Measurements from ENCODE around the gene PRKCB.
"Not testable (repeated sequence)": the region's sequence is repeated elsewhere in the genome, so short reads cannot be mapped to it uniquely, and the experiment has no call there.

PRKCB gene

DNA sequence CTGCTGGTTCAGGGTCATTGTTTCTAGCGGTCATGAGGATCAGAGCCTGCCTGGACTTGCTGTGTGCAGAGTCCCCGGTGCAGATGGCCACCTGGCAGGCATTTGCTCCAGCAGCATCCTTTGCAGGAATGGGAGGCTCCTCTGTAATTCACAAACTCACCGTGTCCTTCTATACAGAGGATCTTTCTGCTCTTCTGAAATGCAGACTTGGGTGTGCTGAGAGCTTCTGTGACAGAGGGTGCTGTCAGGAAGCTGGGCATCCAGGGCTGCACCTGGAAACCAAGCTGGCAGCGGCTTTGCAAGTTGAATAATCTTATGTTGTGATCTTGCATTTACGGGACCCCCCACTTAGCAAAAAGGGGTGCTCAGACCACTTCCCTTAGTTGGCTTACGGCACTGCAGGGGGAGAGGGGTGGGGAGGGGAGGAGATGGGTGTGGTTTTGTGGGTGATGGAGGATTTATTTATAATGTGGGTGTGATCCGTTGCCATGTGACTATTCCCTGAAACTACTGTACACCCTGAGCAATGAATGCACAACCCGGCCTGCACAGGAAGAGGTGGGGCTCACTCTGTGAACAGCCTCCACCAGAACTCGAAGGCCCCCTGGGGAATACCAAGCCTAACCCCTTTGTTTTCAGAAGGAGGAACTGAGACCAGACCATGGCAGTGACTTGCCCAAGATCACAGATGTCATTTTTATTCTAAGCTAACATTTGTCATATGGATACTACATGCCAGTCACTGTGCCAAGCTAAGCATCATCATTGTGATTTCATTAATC lies 178.3 kb downstream of the PRKCB start:
- DNase-seq, result peak; percentile 79

DNA sequence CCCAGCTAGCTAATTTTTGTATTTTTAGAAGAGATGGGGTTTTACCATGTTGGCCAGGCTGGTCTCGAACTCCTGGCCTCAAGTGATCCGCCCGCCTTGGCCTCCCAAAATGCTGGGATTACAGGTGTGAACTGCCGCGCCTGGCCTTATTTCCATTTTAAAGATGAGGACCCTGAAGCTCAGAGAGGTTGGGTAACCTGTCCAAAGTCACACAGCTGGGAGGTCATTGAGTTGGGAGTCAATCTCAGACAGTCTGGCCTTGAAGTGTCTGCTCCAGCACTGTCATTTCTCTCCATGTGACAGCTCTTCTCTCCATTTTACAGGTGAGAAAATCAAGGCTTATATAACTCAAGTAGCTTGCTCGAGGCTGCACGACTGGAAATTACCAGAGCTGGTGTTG lies 179.2 kb downstream of the PRKCB start:
- not testable (repeated sequence) for DNase-seq

DNA sequence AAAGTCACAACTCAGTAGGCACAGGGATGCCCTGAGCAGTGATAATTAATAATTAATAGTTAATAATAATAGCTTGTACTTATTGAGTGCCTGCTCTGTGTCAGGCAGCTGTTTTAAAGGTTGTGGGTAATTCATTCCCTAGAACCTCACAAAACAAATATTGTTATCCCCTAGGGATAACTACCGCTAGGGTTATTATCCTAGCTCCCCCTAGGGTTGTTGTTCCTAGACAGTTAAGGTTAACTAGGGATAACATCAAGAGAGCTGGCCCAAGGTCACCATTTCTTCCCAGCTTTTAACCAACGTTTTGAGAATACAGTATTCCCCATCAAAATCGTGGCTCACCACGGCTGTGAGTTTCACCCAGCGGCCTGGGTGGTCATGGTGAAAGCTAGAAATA lies 180.1 kb downstream of the PRKCB start:
- no peak for DNase-seq

DNA sequence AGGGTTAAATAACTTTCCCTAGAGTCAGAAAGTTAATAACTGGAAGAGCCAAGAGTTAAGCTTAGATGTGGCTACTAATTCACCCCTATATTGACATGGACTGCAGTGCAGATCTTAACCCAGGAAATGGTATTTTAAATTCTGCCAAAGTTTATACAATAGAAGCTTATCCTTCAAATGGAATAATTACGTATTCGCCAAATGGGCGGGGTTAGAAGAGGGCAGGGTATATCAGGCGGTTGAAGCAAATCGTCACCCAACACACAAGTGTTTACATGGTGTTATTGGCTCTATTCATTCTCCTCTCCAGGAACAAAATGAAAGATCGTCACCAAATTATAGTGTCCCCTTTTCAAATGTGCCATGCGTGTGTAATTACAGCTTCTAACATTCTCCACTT lies 182.7 kb downstream of the PRKCB start:
- DNase-seq, result no peak

DNA sequence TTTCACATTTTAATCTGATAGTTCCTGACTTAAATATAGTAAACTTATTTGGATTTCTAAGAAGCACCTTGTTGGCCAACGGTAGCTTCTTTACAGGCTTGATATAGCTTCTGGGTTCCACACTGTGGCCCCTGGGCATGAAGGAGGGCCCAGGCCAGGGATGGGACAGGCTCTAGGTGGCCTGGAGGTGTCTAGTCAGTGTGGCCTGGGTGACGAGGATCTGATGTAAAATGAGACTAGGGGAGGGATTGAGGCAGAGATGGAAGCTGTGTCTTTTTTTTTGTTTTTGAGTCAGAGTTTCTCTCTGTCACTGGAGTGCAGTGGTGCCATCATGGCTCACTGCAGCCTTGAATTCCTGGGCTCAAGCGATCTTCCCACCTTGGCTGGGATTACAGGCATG lies 187.0 kb downstream of the PRKCB start:
- DNase-seq, result no peak

DNA sequence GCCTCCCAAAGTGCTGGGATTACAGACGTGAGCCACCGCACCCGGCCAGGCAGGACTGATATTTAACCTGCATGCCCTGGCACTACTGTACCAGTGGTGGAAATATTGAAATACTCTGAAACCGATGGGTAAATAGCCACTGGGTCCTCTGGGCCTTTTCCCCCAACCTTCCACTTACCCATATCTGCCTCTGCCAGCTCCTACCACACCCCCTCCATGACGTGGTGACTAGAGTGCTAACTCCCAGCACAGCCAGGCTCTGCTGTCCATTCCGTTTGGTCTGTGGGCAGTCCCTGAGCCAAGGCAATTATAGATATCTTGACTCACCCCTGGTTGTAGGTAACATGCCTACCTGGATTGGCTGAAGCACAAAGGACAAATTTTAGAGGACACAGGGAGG lies 187.8 kb downstream of the PRKCB start:
- no peak for DNase-seq

DNA sequence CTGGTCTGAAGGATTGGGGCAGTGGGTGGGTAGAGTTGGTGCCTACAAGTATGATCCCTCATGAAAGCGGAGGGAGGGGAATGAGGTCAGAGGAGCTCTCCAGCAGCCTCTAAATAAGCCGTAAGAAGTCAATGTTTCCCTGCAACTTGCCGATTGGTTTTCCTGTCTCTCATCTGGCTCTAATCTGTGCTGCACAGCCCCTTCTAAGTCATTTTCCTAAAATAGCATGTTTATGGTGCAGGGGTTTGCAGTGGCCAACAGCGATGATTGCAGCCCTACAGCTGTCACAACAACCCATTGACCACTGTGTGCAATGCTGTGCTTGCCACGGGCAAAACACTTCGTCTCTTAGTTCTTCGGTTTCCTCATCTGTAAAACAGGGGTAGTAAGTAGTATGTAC lies 189.2 kb downstream of the PRKCB start:
- DNase-seq, result no peak

DNA sequence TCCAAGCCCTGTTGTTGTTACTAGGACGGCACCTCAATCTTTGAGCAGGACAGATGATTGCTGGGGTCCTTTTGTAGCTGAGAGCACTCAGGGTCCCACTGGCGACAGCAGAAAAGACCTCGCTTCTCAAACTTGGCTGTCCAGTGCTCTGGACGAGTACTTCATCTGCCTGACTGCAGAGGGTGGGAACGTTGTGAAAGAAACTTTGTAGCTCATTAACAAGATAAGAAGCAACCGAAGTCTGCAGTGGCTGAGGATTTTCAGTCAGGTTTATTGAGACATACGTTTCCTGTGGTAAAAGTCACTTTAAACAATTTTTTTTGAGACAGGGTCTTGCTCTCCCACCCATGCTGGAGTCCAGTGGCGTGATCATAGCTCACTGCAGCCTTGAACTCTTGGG lies 191.7 kb downstream of the PRKCB start:
- DNase-seq, result no peak

DNA sequence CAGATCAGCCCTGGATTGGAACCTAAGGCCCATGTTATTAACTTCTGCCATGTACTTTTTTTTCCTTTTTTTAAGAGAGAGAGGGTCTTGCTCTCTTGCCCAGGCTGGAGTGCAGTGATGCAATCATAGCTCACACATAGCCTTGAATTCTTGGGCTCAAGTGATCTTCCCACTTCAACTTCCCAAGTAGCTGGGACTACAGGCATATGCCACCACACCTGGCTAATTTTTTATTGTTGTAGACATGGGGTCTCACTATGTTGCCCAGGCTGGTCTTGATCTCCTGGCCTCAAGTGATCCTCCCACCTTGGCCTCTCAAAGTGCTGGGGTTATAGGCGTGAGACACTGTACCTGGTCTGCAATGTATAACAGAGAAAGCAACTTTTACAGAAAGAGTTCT lies 194.1 kb downstream of the PRKCB start:
- not testable (repeated sequence) for DNase-seq

DNA sequence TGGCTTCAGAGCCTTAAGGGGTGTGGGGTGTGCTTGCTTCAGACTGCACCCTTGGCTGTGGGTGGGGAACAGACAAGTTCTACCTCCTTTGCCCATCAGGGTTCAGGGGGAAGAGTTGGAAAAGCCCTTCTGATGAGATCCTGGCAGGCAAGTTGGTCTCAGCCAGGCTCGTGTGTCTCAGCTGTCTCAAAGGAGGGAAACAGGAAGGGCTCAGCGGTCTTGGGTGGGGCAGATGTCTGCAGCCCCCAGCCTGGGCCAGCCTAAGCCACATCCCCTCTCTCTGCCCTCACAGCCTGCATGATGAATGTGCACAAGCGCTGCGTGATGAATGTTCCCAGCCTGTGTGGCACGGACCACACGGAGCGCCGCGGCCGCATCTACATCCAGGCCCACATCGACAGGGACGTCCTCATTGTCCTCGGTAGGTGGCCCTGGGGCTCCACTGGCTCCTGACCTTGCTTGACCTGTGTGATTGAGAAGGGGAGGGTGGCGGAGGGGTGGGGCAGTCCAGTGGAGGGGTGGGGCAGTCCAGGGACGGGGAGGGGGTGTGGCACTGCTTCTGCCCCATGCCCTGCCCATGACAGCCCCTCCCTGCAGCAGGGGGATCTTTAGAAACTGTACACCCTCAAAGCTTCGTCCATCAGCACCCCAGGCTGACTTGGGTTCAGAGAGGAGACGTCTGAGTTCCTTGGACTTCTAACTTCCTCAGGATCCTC lies 199.5 kb downstream of the PRKCB start:
- no peak for DNase-seq

DNA sequence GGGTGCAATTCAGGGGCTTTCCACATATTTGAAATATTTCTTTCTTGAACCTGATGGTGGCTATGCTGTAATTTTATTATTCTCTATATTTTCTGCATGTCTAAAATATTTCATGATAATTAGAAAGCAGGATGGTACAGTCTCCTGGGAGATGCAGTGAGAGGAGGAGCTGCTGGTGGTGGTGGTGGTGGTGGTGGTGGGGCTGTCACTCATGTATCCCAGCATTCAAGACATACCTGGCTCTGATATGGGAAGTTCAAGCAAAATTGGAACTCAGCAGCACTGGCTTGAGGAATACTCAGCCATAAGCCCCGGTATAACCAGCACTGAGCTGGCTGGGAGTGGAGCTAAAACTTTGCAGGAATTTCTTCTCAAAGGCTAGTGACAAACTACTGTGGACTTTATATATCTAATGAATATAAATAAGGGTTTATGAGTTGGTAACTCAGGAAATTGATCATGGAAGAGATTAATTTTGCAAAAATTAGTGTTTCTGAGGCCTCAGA lies 200.3 kb downstream of the PRKCB start:
- DNase-seq, result no peak

DNA sequence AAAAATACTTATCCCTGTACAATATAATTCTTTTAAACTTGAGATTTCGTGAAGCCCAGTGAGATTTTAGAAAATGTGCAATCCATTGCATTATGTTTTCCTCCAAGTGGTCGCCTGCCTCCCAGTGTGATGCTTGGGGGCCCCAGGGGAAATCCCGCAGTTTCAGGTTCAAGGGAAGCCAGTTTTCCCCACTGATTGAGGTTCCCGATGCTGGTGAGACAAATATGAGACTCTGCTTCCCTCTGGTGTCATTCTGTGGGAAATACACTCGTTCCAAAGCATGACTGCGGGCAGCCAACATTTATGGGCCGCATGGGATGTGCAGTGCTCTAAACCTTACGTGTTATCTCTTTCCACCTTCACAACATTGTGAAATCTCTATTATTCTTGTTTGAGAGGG lies 200.8 kb downstream of the PRKCB start:
- no peak for DNase-seq

DNA sequence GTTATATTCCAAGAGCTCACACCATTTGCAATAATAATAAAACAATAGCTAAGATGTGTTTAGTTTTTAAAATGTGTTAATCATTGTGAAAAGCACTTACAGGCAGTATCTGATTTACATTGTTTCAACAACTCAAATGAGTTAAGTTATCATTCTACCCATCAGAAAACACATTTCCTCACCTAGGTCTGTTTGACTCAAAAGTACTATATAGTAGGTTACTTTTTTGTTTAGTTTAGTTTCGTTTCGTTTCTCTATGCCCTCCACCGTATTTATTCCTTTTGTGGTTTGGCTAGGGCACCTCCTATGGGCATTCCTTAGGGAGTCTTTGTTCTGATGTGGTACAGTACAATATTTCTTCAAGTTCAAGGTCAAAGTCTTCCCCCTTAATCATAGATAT lies 201.6 kb downstream of the PRKCB start:
- no peak for DNase-seq

DNA sequence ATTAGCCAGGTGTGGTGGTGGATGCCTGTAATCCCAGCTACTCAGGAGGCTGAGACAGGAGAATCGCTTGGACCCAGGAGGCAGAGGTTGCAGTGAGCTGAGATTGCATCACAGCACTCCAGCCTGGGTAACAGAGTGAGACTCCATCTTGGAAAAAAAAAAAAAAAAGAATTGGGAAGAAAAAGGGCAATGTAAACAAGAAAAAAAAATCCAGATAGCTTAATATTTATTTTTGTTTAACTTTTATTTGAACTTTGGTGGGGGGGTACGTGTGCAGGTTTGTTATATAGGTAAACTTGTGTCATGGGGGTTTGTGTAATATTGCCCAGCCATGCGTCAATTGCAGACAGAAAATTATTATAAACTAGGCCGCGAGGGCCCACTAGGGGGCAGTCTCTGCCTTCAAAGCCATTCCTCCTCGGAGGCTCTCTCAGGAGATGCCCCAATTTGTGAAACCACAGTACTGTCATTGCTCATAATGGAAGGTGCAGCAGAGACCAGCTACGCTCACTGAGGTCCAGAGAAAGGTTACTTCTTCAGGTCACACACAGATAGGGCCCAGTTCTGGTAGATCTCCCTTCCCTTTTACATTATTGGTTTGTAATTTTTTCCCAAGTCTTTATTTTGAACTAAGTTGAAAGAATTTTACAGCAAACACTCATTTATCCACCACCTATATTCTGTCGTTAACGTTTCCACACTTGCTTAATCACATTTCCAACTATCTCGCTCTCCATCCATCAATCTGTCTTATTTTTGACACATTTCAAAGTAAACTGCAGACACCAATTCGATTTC lies 206.2 kb downstream of the PRKCB start:
- peak; percentile 91 for DNase-seq

DNA sequence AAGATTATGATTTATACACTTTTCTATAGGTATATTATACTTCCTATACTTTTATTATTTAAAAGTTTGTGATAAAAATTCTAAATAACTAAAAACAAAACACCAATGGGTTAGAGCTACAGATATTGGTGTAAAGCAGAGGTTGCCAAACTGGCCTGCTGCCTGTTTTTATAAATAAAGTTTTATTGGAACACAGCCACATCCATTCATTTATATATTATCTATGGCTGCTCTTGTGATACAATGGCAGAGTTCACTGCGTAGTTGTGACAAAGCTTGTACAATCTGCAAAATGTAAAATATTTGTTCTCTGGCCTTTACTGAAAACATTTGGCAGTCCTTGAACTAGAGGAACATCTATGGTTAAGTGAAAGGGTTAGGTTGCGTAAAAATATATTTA lies 208.7 kb downstream of the PRKCB start:
- DNase-seq, result no peak

DNA sequence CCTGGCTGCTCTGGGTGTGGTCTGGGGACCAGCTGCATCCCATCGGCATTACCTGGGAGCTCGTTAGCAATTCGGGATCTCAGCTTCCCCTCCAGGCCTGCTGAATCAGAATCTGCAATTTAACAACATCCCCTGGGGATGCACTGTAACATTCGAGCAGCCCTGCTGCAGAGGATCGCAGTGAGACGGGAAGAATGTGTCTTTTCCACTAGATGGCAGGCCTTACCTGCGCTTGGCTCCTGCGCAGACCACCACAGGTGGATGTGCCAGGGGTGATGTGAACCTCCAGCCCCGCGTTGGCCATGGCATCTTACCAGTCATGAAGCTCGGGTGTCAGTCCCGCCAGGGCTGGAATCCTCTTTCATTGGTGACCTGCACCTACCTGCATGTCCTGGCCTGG lies 209.9 kb downstream of the PRKCB start:
- DNase-seq, result no peak

DNA sequence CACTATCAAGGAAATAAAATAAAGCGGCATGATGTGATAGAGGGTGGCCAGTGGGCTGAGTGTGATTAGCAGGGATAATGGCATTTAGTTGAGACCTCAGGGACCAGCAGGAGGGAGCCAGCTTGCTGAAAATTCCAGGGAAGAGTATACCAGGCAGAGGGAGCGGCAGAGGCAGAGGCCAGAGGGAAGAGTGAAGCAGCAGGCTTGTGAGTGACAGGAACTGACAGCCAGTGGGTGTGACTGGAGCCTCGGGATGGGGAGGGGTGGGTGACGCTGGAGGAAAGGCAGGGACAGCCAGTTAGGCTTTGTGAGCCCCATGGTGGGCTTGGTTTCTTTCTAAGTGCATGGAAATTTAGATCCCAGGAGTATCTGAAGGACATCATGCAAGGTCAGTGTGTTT lies 210.7 kb downstream of the PRKCB start:
- DNase-seq, result no peak

DNA sequence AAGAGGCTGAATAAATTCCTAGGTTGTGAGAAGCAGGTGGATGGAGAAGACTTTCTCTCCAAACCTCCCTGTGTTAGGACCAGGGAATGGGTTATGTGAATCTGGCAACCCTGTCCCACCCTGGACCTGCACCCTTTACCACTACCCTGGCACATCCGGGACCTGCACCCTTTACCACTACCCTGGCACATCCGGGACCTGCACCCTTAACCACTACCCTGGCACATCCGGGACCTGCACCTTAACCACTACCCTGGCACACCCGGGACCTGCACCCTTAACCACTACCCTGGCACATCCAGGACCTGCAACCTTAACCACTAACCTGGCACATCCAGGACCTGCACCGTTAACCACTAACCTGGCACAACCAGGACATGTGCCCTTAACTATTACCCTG lies 213.3 kb downstream of the PRKCB start:
- no peak for DNase-seq

DNA sequence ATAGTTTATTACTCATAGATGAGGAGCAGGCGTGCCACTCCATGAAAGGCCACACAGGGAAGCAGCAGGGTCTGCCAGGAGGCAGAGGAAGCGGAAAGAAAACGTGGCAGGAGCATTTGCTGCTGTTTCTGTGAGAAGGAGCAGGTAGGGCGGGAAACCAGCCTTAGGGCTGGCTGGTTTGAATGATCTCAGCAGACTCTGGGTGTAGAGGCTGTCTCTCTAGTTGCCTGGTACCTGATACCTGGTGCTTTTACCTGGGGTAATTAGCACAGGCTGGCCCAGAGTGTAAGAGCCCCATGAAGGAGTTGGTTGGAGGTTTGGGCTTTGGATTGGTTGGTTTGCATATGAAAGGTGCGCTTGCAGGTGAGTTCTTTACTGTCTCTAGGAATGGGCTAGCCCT lies 215.3 kb downstream of the PRKCB start:
- no peak for DNase-seq

DNA sequence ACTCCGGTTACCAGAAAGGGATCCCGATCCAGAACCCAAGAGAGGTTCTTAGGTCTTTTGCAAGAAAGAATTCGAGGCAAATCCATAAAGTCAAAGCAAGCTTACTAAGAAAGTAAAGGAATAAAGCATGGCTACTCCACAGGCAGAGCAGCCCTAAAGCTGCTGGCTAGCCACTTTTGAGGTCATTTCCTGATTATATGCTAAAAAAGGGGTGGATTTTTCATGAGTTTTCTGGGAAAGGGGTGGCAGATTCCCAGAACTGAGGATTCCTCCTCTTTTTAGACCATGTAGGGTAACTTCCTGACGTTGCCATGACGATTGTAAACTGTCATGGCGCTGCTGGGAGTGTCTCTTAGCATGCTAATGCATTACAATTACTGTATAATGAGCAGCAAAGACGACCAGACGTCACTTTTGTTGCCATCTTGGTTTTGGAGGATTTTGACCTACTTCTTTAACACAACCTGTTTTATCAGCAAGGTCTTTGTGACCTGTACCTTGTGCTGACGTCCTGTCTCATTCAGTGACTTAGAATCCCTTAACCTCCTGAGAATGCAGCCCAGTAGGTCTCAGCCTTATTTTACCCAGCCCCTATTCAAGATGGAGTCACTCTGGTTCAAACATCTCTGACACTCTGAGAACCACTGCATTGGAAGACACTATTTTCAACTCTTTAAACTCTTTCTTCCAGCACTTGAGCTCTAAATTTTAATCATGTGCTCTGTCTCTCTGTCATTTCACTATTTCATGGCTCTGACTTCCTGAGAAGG lies 216.7 kb downstream of the PRKCB start:
- no peak for DNase-seq

DNA sequence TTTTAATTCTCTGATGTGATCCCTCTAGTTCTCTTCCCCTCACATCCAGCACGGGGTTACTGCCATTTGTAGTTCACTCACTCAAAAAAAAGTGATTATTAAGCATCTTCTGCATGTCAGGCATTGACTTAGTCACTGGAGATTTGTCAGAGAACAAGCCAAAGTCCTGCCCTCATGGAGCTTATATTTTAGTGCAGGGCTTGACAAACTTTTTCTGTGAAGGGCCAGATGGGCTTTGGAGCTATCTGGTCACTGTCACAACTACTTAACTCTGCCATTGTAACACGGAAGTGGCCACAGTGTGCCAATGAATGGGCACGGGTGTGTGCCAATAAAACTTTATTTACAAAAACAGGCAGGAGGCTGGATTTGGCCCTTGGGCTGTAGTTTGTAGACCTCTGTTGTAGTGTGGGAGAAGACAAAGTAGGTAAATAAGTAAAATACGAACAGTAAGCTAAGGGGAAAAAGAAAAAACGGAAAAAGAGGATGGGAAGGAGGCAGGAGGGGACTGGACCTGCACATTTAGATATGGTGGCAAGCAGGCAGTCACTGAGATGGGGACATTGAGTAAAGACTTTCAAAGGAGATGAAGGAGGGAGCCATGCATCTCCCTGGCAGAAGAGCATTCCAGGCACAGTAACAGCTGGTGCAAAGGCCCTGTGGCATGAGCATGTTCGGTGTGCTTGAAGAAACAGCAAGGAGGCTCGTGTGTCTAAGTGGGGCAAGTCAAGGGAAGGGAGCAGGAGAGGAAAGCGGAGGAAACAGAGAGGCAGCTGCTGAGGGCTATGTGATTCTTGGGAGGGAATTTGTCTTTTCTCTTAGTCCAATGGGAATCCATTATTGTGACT lies 217.5 kb downstream of the PRKCB start:
- DNase-seq, result no peak
